GM19351 (cell line): Measurements from ENCODE around the gene ABCC6.
"Not testable (repeated sequence)": the region's sequence is repeated elsewhere in the genome, so short reads cannot be mapped to it uniquely, and the experiment has no call there.

ENCODE experiments used
- ATAC-seq: cut with Tn5 transposase; IDR thresholded peaks from one replicate; pipeline ENCODE4 v1.9.1; 2021; ENCODE audit warnings: mild to moderate bottlenecking, moderate library complexity; ENCODE audit not compliant: unreplicated experiment

ABCC6 gene

GRCh38 chr16:16118337-16118736 lies 105.0 kb downstream of the ABCC6 start:
- ATAC-seq = no peak

GRCh38 chr16:16116841-16117240 lies 106.5 kb downstream of the ABCC6 start:
- no peak for ATAC-seq

DNA sequence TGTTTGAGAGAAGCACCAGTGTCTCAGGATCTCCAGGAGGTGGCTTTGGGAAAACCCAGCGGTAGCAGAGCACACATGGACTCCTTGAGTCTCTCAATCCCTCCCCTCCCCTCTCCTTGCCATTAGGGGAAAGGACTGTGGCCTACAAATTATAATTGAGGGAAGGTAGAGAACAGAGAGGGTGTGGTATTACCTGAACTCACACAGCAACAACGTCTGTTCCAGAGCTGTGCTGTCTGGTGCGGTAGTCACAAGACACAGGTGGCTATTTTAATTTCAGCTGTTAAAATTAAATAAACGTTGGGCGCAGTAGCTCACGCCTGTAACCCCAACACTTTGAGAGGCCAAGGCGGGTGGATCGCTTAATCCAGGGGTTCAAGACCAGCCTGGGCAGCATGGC lies 110.2 kb downstream of the ABCC6 start:
- ATAC-seq = no peak

- ATAC-seq = no peak
Measured at GRCh38 chr16:16112450-16113053, 110.7 kb downstream of the ABCC6 start.

DNA sequence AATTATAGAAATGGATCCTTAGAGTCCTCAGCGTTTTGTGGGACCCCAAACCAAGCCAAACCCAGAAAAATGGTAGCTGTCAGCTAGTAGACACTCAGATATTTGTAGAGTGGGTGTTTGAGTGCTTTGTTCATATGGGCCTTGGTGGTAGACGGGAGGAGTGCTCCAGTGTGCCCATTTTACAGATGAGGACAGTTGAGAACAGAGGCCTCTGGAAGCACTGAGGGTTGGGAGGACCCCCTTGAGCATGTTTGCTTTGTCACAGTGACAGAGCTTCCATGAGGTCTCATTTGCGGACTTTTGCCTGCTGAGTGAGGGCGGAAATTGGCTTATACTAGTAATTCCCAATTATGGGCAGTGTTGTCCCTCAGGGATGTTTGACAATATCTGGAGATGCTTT lies 111.7 kb downstream of the ABCC6 start:
- no peak for ATAC-seq

DNA sequence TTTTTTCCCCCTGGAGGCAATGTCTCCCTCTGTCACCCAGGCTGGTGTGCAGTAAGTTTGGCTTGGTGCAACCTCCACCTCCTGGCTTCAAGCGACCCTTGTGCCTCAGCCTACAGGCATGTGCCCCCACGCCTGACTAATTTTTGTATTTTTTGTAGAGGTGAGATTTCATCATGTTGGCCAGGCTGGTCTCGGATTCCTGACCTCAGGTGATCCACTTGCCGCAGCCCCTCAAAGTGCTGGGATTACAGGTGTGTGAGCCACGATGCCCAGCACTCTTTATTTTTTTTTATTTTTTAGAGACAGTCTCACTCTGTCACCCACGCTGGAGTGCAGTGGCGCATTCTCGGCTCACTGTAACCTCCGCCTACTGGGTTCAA lies 113.2 kb downstream of the ABCC6 start:
- no peak for ATAC-seq

- ATAC-seq = no peak
Measured at GRCh38 chr16:16109453-16110110, 113.7 kb downstream of the ABCC6 start.

DNA sequence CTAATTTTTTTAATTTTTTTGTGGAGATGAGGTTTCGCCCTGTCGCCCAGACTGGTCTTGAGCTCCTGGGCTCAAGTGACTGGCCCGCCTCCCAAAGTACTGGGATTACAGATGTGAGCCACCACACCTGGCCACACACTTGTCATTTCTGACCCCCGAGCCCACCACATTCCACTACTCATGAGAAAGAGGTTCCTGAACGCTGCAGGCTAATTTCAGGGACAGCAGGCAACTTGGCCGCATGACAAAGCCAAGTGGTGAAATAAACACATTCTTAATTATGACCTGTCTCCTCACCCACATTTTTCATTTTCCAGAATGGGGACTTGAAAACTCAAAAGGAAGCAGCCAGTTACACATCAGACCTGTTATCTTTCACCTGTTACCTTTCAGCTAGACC lies 114.5 kb downstream of the ABCC6 start:
- ATAC-seq = no peak

DNA sequence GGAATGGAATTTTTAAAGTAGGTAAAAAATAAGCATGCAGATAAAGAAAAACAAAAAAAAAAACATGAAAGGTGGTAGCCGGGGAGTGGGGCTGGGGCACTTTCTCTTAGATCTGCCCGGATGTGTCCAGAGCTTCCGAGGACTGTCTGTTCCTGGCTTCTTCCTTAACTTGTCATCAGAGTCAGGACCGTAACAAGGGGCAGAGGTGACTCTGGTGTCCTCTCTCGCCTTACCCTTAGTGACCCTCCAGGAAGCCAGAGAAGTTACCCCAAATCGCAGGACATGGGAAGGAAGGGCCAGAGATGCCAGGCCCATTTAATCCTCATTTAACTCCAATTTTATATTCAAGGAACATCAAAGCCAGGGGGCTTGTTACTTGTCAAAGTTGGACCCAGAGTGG lies 115.5 kb downstream of the ABCC6 start:
- ATAC-seq = no peak

- no peak for ATAC-seq
Measured at GRCh38 chr16:16106466-16106865, 116.8 kb downstream of the ABCC6 start.

GRCh38 chr16:16105646-16106045 lies 117.6 kb downstream of the ABCC6 start:
- no peak for ATAC-seq

- not testable (repeated sequence) for ATAC-seq
Measured at GRCh38 chr16:16104804-16105141, 118.5 kb downstream of the ABCC6 start.

DNA sequence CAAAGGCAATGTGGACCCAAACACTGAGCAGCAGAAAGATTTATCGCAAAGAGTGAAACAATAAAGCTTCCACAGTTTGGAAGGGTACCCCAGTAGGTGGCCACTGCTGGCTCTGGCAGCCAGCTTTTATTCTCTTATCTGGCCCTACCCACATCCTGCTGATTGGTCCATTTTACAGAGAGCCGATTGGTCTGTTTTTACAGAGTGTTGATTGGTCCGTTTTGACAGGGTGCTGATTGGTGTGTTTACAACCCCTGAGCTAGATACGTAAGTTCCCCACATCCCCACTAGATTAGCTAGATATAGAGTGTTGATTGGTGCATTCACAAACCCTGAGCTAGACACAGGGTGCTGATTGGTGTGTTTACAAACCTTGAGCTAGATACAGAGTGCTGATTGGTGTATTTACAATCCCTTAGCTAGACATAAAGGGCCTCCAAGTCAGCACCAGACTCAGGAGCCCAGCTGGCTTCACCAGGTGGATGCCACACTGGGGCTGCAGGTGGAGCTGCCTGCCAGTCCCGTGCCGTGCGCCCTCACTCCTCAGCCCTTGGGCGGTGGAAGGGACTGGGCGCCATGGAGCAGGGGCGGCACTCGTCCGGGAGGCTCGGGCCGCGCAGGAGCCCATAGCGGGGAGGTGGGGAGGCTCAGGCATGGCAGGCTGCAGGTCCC lies 119.0 kb downstream of the ABCC6 start:
- not testable (repeated sequence) for ATAC-seq

- no peak for ATAC-seq
Measured at GRCh38 chr16:16102738-16103137, 120.6 kb downstream of the ABCC6 start.

- ATAC-seq = no peak
Measured at GRCh38 chr16:16101585-16101984, 121.7 kb downstream of the ABCC6 start.

DNA sequence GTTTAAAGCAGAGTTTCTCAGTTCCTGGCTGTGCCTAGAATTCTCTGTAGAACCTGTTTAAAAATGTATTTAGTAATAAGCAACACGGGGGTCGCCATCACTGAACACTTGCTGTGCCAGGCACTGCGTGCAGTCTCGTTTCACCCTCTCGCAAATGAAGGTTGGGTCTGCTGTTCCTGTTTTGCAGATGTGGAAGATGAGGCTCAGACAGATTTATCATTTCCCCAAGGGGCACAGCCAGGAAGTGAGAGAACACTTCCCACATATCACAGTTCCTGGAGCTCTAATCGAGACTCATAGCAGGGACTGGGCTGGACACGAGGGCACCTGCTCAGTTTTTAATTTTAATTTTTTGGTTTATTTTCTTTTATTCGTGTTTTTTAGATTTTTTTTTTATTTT lies 122.7 kb downstream of the ABCC6 start:
- no peak for ATAC-seq

- ATAC-seq = no peak
Measured at GRCh38 chr16:16099320-16099719, 124.0 kb downstream of the ABCC6 start.
